Endothelial cell of umbilical vein (primary cell): Measurements from ENCODE around the gene RPS6KL1. TPM values are rescaled to one million over a fixed set of nuclear protein-coding genes. Genes with fewer than 3 reads are reported as not detected.

Source experiments
- BruUV-seq: library from RNA; stranded (reverse); fragments of 400-500 nt; replicated peaks from 2 replicates; lab custom pipeline; 2021; lab: Mats Ljungman, UMichigan
- CTCF ChIA-PET: fragments of 300-600, 350-600 bp; sonication (Branson Sonifier 250); formaldehyde crosslinking; loops from one replicate; lab custom pipeline; 2021; ENCODE audit warnings: antibody characterized with exemption, inconsistent platforms; lab: Charles Lee
- POLR2A ChIA-PET: fragments of 300-600, 350-600 bp; sonication (Branson Sonifier 250); formaldehyde crosslinking; loops from one replicate; lab custom pipeline; 2021; ENCODE audit warnings: antibody characterized with exemption, inconsistent platforms; lab: Charles Lee
- DNase-seq: peaks from one replicate; pipeline ENCODE4 v3.0.0-alpha.2; 2011; ENCODE audit warnings: low read depth, low spot score
- FAIRE-seq: peaks from 2 replicates; lab custom pipeline; 2011; peaks lifted over from hg19 to GRCh38; lab: Jason Lieb, UNC
- H2AFZ ChIP-seq: 2 replicates; pipeline ENCODE4 v1.6.0; 2012; ENCODE audit warnings: low read depth, low read length, control low read depth, inconsistent platforms
- H3K27ac ChIP-seq: 2 replicates; pipeline ENCODE4 v1.5.1; 2011; ENCODE audit warnings: low read depth, mild to moderate bottlenecking, control low read depth, low read length, moderate library complexity; ENCODE audit not compliant: insufficient read depth
- H3K27me3 ChIP-seq, 2 experiments: 2 replicates each; pipeline versions ENCODE4 v1.6.0 to v1.6.1; 2011; ENCODE audit warnings: low read length in 2 of 2, mixed read lengths in 1 of 2; ENCODE audit not compliant: control insufficient read depth in 2 of 2, insufficient read depth in 2 of 2
- H3K36me3 ChIP-seq, 2 experiments: 2 replicates in 1 of 2; 3 replicates in 1 of 2; pipeline ENCODE4 v1.5.1; 2011; ENCODE audit warnings: low read length in 2 of 2, mild to moderate bottlenecking in 1 of 2, moderate library complexity in 1 of 2; ENCODE audit not compliant: control insufficient read depth in 2 of 2, insufficient read depth in 2 of 2; ENCODE audit errors: extremely low read depth in 1 of 2
- H3K4me1 ChIP-seq: 3 replicates; pipeline ENCODE4 v1.5.1; 2011; ENCODE audit warnings: mild to moderate bottlenecking, low read length; ENCODE audit not compliant: control insufficient read depth, insufficient read depth; ENCODE audit errors: extremely low read depth
- H3K4me2 ChIP-seq: 2 replicates; pipeline ENCODE4 v1.6.1; 2011; ENCODE audit warnings: low read length, control low read depth, mixed read lengths; ENCODE audit not compliant: insufficient read depth
- H3K4me3 ChIP-seq, 3 experiments: fragments of 200-600 bp in 1 of 3; sonication (generic), shearing (Covaris generic) in 1 of 3; replicated peaks in 1 of 3; 2 replicates each; pipeline ENCODE4 v1.5.1; 2011 to 2016; ENCODE audit warnings: control low read depth in 3 of 3, low read length in 3 of 3, mild to moderate bottlenecking in 2 of 3, inconsistent platforms in 1 of 3, low read depth in 1 of 3, moderate library complexity in 1 of 3; ENCODE audit not compliant: insufficient read depth in 1 of 3
- H3K79me2 ChIP-seq: 2 replicates; pipeline ENCODE4 v1.6.0; 2012; ENCODE audit warnings: low read length, inconsistent platforms; ENCODE audit not compliant: control insufficient read depth, insufficient read depth
- H3K9ac ChIP-seq: replicated peaks from 2 replicates; pipeline ENCODE3; 2011; ENCODE audit warnings: low read length, control low read depth; ENCODE audit not compliant: insufficient read depth; ENCODE audit errors: extremely low read depth
- H3K9me1 ChIP-seq: replicated peaks from 3 replicates; pipeline ENCODE4 v1.6.0; 2011; ENCODE audit warnings: mild to moderate bottlenecking, low read length; ENCODE audit not compliant: control insufficient read depth, insufficient read depth; ENCODE audit errors: extremely low read depth
- H3K9me3 ChIP-seq: replicated peaks from 2 replicates; pipeline ENCODE4 v1.5.1; 2012; ENCODE audit warnings: low read length, inconsistent platforms; ENCODE audit not compliant: control insufficient read depth, insufficient read depth
- H4K20me1 ChIP-seq: replicated peaks from 2 replicates; pipeline ENCODE3; 2011; ENCODE audit warnings: mild to moderate bottlenecking, low read length; ENCODE audit not compliant: control insufficient read depth, insufficient read depth; ENCODE audit errors: extremely low read depth
- CTCF ChIP-seq, 2 donors: IDR thresholded peaks; 1 replicate in 1 of 2; 2 replicates in 1 of 2; pipeline ENCODE4 v1.5.1; 2011; ENCODE audit warnings: low read length in 2 of 2, mild to moderate bottlenecking in 2 of 2, moderate library complexity in 2 of 2, control low read depth in 1 of 2, inconsistent platforms in 1 of 2, low read depth in 1 of 2; ENCODE audit not compliant: insufficient read depth in 1 of 2; ENCODE audit errors: extremely low read depth in 1 of 2
- EZH2 ChIP-seq: IDR thresholded peaks from 2 replicates; pipeline ENCODE4 v1.6.1; 2012; ENCODE audit warnings: borderline replicate concordance, low read depth, mild to moderate bottlenecking, moderate library complexity, low read length, inconsistent platforms; ENCODE audit not compliant: severe bottlenecking
- FOS ChIP-seq: IDR thresholded peaks from 2 replicates; pipeline ENCODE4 v1.6.1; 2011; ENCODE audit warnings: mild to moderate bottlenecking, low read length, moderate library complexity, borderline replicate concordance; ENCODE audit not compliant: insufficient read depth
- GATA2 ChIP-seq: IDR thresholded peaks from 2 replicates; pipeline ENCODE4 v1.7.0; 2011; ENCODE audit warnings: low read depth, mild to moderate bottlenecking, moderate library complexity, mixed read lengths, low read length; ENCODE audit not compliant: insufficient read length, insufficient read depth
- JUN ChIP-seq: IDR thresholded peaks from 2 replicates; pipeline ENCODE4 v1.6.1; 2011; ENCODE audit warnings: borderline replicate concordance, low read depth; ENCODE audit not compliant: insufficient read length, insufficient read depth
- MYC ChIP-seq: IDR thresholded peaks from one replicate; pipeline ENCODE4 v1.6.1; 2011; ENCODE audit warnings: mild to moderate bottlenecking, low read depth, low read length
- POLR2A ChIP-seq: IDR thresholded peaks from 2 replicates; pipeline ENCODE4 v1.6.1; 2012; ENCODE audit warnings: low read depth, mild to moderate bottlenecking, control low read depth, low read length
- POLR2AphosphoS5 ChIP-seq: IDR thresholded peaks from 2 replicates; pipeline ENCODE4 v1.6.1; 2012; ENCODE audit warnings: low read depth, mild to moderate bottlenecking, control low read depth, low read length, moderate library complexity; ENCODE audit not compliant: insufficient read depth
- dilution Hi-C: fragments of 300-500 bp; cut with MboI; formaldehyde crosslinking; loops from one replicate; pipeline ENCODE4 v1.15.0; 2019; ENCODE audit warnings: low sequenced_read_pairs; ENCODE audit not compliant: extremely low pct_ligation_motif_present
- intact Hi-C: fragments of 100-400 bp; cut with micrococcal nuclease; formaldehyde crosslinking; loops from one replicate; pipeline ENCODE4 v1.10.0; 2022
- polyA plus RNA-seq, 4 experiments: library from polyadenylated mRNA; depleted of rRNA in 3 of 4; stranded (reverse) in 3 of 4; unstranded in 1 of 4; fragments of >200 nt; gene quantifications; 2 replicates each; pipeline versions ENCODE4 v1.2.1 to v1.2.3, GENCODE V29; 2011 to 2012; ENCODE audit warnings: missing spikeins in 1 of 4
- total RNA-seq: library from RNA; stranded (reverse); gene quantifications from 2 replicates; pipeline ENCODE4 v1.2.3, GENCODE V29; 2021
- TF ChIP-seq, protein P1 (sequence below): IDR thresholded peaks from 2 replicates; pipeline ENCODE4 v1.6.1; 2011; ENCODE audit not compliant: insufficient read depth, insufficient read length

RPS6KL1 gene
- total and polyA plus RNA-seq, 2 donors (not counting 3 experiments of a cell fraction or from before 2014, with no cell fraction given) = 10.2 to 23.8 TPM

DNA sequence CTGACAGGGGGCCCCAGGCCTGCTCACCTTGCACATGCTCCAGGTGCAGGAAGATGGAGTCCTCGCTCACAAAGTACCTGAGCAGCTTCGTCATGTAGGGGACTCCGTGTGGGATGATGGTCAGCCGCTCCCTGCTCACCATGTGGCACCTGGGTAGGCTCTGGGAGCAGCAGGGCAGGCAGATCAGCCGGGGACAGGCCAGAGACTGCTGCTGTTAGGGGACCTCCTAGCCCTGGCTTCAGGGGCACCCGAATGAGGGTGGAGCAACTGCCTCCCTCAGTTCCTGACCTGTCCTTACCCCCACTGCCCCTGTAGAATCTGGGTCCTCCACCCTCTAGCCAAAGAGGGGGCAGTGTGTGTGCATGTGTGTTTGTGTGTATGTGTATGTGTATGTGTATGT, 11.8 kb downstream of the RPS6KL1 start:
- Histone ChIP-seq H3K4me2 (no peak overlapping the region), H3K4me1 (peaks cover 7% of the 10 kb centered on the region), H3K9me1 (no peaks in the 10 kb centered on the region), H3K79me2 (no peaks in the 10 kb centered on the region), H3K9me3 (no peaks in the 10 kb centered on the region), H3K27ac (no peak overlapping the region), H2AFZ (no peak overlapping the region), H3K9ac (no peak overlapping the region), H3K4me3 (no peak overlapping the region), H3K36me3 (no peaks in the 10 kb centered on the region), H4K20me1 (no peaks in the 10 kb centered on the region), H3K27me3 (no peaks in the 10 kb centered on the region)
- CTCF ChIA-PET = interaction anchor here (1.0 to 7.0 kb wide), 3 partner anchors 33 to 178 kb away, joined by 3 to 468 read pairs (median 29); no protein-coding TSS in a partner anchor
- dilution Hi-C loops (no loop called here), intact Hi-C loops (no loop called here)
- no peak for FAIRE-seq
- POLR2A ChIA-PET = no interaction called here
- no peak for DNase-seq
- TF ChIP-seq JUN (no peak), GATA2 (no peak), POLR2AphosphoS5 (no peak), MYC (no peak), POLR2A (no peak), EZH2 (no peak), FOS (no peak), CTCF (IDR thresholded peaks at IDR 0.05; ENCODE audit: extremely low read depth in 1 of 2, insufficient read depth in 1 of 2, low read depth in 1 of 2, low read length in 2 of 2) (no peak)
- TF ChIP-seq, protein P1, sequence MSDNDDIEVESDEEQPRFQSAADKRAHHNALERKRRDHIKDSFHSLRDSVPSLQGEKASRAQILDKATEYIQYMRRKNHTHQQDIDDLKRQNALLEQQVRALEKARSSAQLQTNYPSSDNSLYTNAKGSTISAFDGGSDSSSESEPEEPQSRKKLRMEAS = no peak
- no TSS peak for BruUV-seq
